Gastroesophageal sphincter (tissue), 3 donors: ENCODE data around the gene SLC7A7.

Experiments
- EP300 ChIP-seq: sonication (generic); formaldehyde crosslinking; IDR thresholded peaks from one replicate; pipeline ENCODE4 v1.6.1; 2017; ENCODE audit warnings: antibody characterized with exemption, mild to moderate bottlenecking
- POLR2A ChIP-seq, 2 donors: fragments of 450-650 bp; IDR thresholded peaks; one replicate each; pipeline ENCODE4 v1.6.1; 2017; ENCODE audit warnings: antibody characterized with exemption in 2 of 2, mild to moderate bottlenecking in 2 of 2, moderate library complexity in 1 of 2
- POLR2AphosphoS5 ChIP-seq: sonication (generic); formaldehyde crosslinking; IDR thresholded peaks from one replicate; pipeline ENCODE4 v1.6.1; 2017; ENCODE audit warnings: antibody characterized with exemption
- TF ChIP-seq, protein P1 (sequence below), 4 experiments: fragments of 200-600 bp in 2 of 4; fragments of 450-650 bp in 2 of 4; sonication (generic) in 1 of 4; IDR thresholded peaks; one replicate each; pipeline ENCODE4 v1.5.1; 2017 to 2019; ENCODE audit warnings: antibody characterized with exemption in 4 of 4, mild to moderate bottlenecking in 2 of 4, moderate library complexity in 2 of 4

DNA sequence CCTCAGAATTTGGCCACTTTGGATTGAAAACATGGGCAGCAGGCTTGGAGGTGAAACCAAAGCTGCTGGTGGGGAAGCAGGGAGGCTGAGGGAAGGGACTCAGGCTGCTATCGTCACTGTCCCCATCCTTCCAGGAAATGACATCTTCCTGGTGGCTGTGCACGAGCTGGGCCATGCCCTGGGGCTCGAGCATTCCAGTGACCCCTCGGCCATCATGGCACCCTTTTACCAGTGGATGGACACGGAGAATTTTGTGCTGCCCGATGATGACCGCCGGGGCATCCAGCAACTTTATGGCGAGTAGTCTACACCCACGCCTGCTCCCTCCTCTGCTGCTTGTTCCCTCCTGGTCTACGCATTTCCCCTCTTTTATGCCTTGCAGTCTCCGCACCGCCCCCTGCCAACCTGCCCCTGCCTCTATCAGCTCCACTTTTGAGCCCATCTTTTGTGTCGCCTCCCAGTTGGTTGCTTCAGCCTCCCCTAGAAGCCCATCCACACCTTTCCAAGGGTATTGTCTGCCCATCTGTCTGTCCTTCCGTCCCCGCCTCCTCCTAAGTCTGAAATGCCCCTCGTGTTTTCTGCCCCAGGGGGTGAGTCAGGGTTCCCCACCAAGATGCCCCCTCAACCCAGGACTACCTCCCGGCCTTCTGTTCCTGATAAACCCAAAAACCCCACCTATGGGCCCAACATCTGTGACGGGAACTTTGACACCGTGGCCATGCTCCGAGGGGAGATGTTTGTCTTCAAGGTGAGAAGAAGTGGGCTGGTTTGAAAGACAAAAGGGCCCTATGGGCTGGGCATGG, 28.1 kb upstream of the SLC7A7 start:
- TF ChIP-seq, protein P1, sequence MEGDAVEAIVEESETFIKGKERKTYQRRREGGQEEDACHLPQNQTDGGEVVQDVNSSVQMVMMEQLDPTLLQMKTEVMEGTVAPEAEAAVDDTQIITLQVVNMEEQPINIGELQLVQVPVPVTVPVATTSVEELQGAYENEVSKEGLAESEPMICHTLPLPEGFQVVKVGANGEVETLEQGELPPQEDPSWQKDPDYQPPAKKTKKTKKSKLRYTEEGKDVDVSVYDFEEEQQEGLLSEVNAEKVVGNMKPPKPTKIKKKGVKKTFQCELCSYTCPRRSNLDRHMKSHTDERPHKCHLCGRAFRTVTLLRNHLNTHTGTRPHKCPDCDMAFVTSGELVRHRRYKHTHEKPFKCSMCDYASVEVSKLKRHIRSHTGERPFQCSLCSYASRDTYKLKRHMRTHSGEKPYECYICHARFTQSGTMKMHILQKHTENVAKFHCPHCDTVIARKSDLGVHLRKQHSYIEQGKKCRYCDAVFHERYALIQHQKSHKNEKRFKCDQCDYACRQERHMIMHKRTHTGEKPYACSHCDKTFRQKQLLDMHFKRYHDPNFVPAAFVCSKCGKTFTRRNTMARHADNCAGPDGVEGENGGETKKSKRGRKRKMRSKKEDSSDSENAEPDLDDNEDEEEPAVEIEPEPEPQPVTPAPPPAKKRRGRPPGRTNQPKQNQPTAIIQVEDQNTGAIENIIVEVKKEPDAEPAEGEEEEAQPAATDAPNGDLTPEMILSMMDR (IDR thresholded peaks at IDR 0.05): no peak
- TF ChIP-seq POLR2AphosphoS5 (no peak), POLR2A (IDR thresholded peaks at IDR 0.05) (no peak), EP300 (no peak)
